ENCODE measurements around the gene HDGF.
A peak's percentile ranks its signal among the peaks of the same experiment; 100 is the strongest.

Gene HDGF

GRCh38 chr1:156751451-156751756 is at the start of gene HDGF:
Gene HDGF (minus strand): TSS chr1:156751675. CDS start chr1:156751429, 246 bp downstream.
- H3K4me3 ChIP-seq (ENCODE audit: low read depth, low read length): peak within 1 kb of the TSS; percentile 94
- no peak for DNase-seq (ENCODE audit: low read depth)
- in situ Hi-C loops (cut with HindIII; ENCODE audit: low sequenced_read_pairs): no loop called here
- no peak for TF ChIP-seq CTCF (IDR thresholded peaks at IDR 0.05; ENCODE audit: low read depth, low read length, missing control alignments)

- in situ Hi-C loops (cut with HindIII; ENCODE audit: low sequenced_read_pairs): no loop called here
Measured at GRCh38 chr1:156797212-156797871, 45.9 kb upstream of the HDGF start.

GRCh38 chr1:156796340-156797097 is 45.0 kb upstream of the HDGF start:
- H3K4me3 ChIP-seq (ENCODE audit: low read depth, low read length): no peak overlapping the region
- TF ChIP-seq CTCF (IDR thresholded peaks at IDR 0.05; ENCODE audit: low read depth, low read length, missing control alignments): no peak
- in situ Hi-C loops (cut with HindIII; ENCODE audit: low sequenced_read_pairs): no loop called here
- DNase-seq (ENCODE audit: low read depth): no peak

More at GRCh38 chr1:156797212-156797871, 45.9 kb upstream of the HDGF start:
- H3K4me3 ChIP-seq (ENCODE audit: low read depth, low read length): no peak overlapping the region
- DNase-seq (ENCODE audit: low read depth): peak; percentile 33
- TF ChIP-seq CTCF (IDR thresholded peaks at IDR 0.05; ENCODE audit: low read depth, low read length, missing control alignments): peak; percentile 89

GRCh38 chr1:156795787-156796186 is 44.3 kb upstream of the HDGF start:
- in situ Hi-C loops (cut with HindIII; ENCODE audit: low sequenced_read_pairs): no loop called here
- no peak overlapping the region for H3K4me3 ChIP-seq (ENCODE audit: low read depth, low read length)
- peak; percentile 51 for DNase-seq (ENCODE audit: low read depth)
- no peak for TF ChIP-seq CTCF (IDR thresholded peaks at IDR 0.05; ENCODE audit: low read depth, low read length, missing control alignments)

- H3K4me3 ChIP-seq (ENCODE audit: low read depth, low read length): no peak overlapping the region
- no peak for TF ChIP-seq CTCF (IDR thresholded peaks at IDR 0.05; ENCODE audit: low read depth, low read length, missing control alignments)
- in situ Hi-C loops (cut with HindIII; ENCODE audit: low sequenced_read_pairs): no loop called here
- no peak for DNase-seq (ENCODE audit: low read depth)
Measured at GRCh38 chr1:156795374-156795733, 43.9 kb upstream of the HDGF start.

- no peak for DNase-seq (ENCODE audit: low read depth)
- H3K4me3 ChIP-seq (ENCODE audit: low read depth, low read length): no peak overlapping the region
- in situ Hi-C loops (cut with HindIII; ENCODE audit: low sequenced_read_pairs): no loop called here
- TF ChIP-seq CTCF (IDR thresholded peaks at IDR 0.05; ENCODE audit: low read depth, low read length, missing control alignments): no peak
Measured at GRCh38 chr1:156794506-156795373, 43.3 kb upstream of the HDGF start.
